HG03175 (cell line): ENCODE results near the gene TGM1.

ENCODE experiments used
- ATAC-seq: cut with Tn5 transposase; IDR thresholded peaks from one replicate; pipeline ENCODE4 v1.9.1; 2021; ENCODE audit warnings: mild to moderate bottlenecking, moderate library complexity; ENCODE audit not compliant: unreplicated experiment

TGM1 gene

GRCh38 chr14:24292118-24292807, 29.3 kb upstream of the TGM1 start:
- no peak for ATAC-seq

- no peak for ATAC-seq
These were observed 28.6 kb upstream of the TGM1 start for GRCh38 chr14:24291446-24292117.

GRCh38 chr14:24290746-24291145, 27.8 kb upstream of the TGM1 start:
- ATAC-seq: no peak

GRCh38 chr14:24289649-24290280, 26.8 kb upstream of the TGM1 start:
- no peak for ATAC-seq

- ATAC-seq: no peak
These were observed 24.0 kb upstream of the TGM1 start for GRCh38 chr14:24286996-24287395.

- no peak for ATAC-seq
These were observed 22.4 kb upstream of the TGM1 start for GRCh38 chr14:24285351-24285750.

- no peak for ATAC-seq
These were observed 21.6 kb upstream of the TGM1 start for GRCh38 chr14:24284501-24285035.

GRCh38 chr14:24283796-24284460, 21.0 kb upstream of the TGM1 start:
- ATAC-seq: no peak

GRCh38 chr14:24282736-24283135, 19.8 kb upstream of the TGM1 start:
- ATAC-seq: no peak

- no peak for ATAC-seq
These were observed 18.7 kb upstream of the TGM1 start for GRCh38 chr14:24281636-24282035.

- ATAC-seq: no peak
These were observed 18.0 kb upstream of the TGM1 start for GRCh38 chr14:24280797-24281460.

- peak; percentile 43 for ATAC-seq
These were observed 16.6 kb upstream of the TGM1 start for GRCh38 chr14:24279301-24280186.

- ATAC-seq: no peak
These were observed 15.4 kb upstream of the TGM1 start for GRCh38 chr14:24278424-24278823.

- ATAC-seq: no peak
These were observed 14.8 kb upstream of the TGM1 start for GRCh38 chr14:24277606-24278321.

GRCh38 chr14:24277071-24277470, 14.1 kb upstream of the TGM1 start:
- ATAC-seq: no peak

- peak; percentile 34 for ATAC-seq
These were observed 11.1 kb upstream of the TGM1 start for GRCh38 chr14:24274101-24274543.

GRCh38 chr14:24273422-24273998, 10.5 kb upstream of the TGM1 start:
- ATAC-seq: no peak

GRCh38 chr14:24272467-24272866, 9.5 kb upstream of the TGM1 start:
- no peak for ATAC-seq

- no peak for ATAC-seq
These were observed 8.9 kb upstream of the TGM1 start for GRCh38 chr14:24271834-24272263.
